NCI-H1417 (cell line): Measurements from ENCODE around the gene KLRC3.
"Not testable (repeated sequence)": the region's sequence is repeated elsewhere in the genome, so short reads cannot be mapped to it uniquely, and the experiment has no call there.

Experiments
- DNase-seq, 3 experiments: peaks; one replicate each; lab custom pipeline; 2025; lab: John Stamatoyannopoulos, UW

Gene KLRC3

DNA sequence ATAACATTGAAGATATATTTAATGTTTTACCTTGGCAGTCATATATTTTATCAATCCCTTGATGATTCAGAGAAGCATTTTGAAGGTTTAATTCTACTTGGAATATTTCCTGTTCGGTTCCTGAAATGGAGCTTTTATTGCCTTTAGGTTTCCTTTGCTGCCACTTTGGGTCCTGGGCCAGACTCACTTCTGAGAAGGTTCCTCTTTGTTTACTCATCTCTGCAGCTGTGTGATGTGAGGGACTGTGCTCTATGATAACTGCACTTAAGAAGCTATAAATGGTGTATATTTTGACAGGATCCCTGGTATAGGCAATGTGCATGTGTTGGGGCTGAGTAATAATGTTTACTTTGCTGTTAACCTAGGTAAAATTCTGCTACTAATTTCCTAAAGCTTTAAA, at the start of gene KLRC3:
Gene KLRC3 (minus strand): TSS at position 262 of the 400 bp plus-strand sequence. CDS start 45 bp downstream, at position 217.
- DNase-seq: peak in 1 of 3 experiments; percentile 57

DNA sequence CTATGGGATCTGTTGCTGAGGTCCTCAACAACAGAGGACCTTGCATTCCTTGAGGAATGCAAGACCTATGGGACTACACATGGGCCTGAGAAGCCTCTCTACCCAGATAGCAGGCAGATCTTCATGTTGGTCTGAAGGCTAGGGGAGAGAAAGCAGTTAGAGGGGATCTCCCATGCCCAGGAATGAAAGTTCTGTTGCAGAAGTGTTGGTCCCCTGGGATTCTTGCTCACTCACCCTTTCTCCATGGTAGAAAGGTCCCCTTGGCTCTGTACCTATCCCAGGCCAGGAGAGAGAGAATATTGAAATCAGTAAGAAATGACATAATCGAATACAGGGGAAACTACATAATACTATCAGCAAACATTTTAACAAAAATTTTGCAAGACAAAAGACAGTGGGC, 49.3 kb upstream of the KLRC3 start:
- DNase-seq: no peak

DNA sequence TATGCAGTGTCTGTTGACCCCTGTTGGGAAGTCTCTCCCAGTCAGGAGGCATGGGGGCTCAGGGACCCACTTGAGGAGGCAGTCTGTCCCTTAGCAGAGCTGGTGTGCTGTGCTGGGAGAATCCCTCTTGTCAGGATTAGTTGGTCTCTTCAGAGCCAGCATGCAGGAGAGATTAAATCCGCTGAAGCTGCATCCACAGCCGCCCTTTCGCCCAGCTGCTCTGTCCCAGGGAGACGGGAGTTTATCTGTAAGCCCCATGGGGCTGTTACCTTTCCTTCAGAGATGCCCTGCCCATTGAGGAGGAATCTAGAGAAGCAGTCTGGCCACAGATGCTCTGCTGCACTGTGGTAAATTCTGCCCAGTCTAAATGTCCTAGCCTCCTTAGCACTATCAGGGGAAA, 45.9 kb upstream of the KLRC3 start:
- DNase-seq: no peak

- no peak for DNase-seq
Observed at GRCh38 chr12:10457760-10458159, 37.4 kb upstream of the KLRC3 start.

GRCh38 chr12:10456856-10457255, 36.5 kb upstream of the KLRC3 start:
- no peak for DNase-seq

- DNase-seq: no peak
Observed at GRCh38 chr12:10455766-10456165, 35.4 kb upstream of the KLRC3 start.

GRCh38 chr12:10454531-10454930, 34.1 kb upstream of the KLRC3 start:
- no peak for DNase-seq

DNA sequence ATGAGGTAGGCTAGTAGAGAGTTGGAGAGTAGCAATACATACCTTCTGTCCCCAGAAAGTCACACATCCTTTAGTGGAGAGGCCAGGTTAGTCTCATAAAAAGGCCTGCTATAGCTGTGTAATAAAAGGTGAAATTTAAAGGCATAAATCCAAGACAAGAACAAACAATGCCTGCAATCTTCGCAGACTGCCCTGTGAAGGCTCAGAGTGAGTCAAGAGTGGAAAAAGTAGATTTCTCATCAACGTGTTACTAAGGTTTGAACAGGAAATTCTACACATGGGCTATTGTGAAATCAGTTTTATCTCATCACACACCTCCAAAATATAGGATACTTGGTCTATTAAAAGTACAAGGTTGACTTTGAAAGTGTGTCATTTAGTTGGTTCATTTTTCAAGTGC, 32.8 kb upstream of the KLRC3 start, which contains the start of gene KLRC1:
Gene KLRC1 (minus strand): TSS at position 222 of the 400 bp plus-strand sequence. CDS start 2,221 bp downstream, outside the sequence.
- DNase-seq: no peak

DNA sequence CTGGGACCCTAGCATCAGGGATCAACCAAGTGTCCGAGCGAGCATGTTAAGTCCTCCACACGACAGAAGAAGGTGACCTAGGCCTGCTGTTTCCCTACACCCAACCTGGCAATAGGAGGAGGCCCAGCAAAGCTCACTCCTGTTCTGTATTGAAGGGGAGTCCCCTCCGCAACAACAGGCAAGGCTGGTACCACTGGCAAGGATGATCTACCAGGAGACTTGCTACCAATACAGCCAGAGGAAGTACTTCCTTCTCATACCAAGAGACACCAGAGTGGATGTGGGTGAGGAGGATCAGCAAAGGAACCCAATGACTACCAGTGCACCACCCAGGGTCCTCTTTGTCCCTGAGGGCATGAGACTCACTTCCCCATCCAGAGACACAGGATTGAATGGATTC, 27.8 kb upstream of the KLRC3 start:
- DNase-seq: no peak

GRCh38 chr12:10446052-10446451, 25.7 kb upstream of the KLRC3 start:
- DNase-seq: not testable (repeated sequence)

GRCh38 chr12:10441144-10441543, 20.7 kb upstream of the KLRC3 start:
- not testable (repeated sequence) for DNase-seq

DNA sequence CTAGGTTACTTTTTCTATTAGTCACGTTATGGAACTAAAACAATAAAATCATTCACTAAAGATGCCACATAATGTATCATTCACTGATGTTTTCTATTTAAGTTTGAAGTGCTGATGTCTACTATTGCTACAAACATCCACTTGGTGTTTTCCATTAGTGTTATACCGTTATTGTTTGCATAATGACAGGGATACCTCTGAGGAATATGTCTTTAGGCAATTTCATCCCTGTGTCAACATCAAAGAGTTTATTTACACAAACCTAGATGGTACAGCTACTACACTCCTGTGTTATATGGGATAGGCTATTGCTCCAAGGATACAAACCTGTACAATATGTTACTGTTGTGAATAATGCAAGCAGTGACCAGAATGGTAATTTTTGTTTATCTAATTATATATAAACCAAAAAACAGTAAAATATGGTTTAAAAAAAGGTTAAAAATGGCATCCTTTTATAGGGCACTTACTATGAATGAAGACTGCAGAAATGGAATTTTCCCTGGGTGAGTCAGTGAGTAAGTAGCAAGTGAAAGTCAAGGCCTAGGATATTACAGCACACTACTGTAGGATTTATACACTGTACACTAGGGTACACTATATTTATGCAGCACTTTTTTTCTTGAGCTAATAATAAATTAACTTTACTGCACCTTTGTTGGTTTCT, 19.3 kb upstream of the KLRC3 start:
- DNase-seq: peak; percentile 28 to 86 (median 29)

- not testable (repeated sequence) for DNase-seq
Observed at GRCh38 chr12:10437601-10438000, 17.2 kb upstream of the KLRC3 start.

DNA sequence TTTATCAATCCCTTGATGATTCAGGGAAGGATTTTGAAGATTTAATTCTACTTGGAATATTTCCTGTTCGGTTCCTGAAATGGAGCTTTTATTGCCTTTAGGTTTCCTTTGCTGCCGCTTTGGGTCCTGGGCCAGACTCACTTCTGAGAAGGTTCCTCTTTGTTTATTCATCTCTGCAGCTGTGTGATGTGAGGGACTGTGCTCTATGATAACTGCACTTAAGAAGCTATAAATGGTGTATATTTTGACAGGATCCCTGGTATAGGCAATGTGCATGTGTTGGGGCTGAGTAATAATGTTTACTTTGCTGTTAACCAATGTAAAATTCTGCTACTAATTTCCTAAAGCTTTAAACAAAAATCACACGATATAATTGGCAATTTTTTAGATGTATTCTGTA, 15.4 kb upstream of the KLRC3 start, which contains the start of gene KLRC2:
Gene KLRC2 (minus strand): TSS at position 195 of the 400 bp plus-strand sequence. CDS start 24 bp downstream, at position 171.
- peak; percentile 35 to 75 (median 55) for DNase-seq

DNA sequence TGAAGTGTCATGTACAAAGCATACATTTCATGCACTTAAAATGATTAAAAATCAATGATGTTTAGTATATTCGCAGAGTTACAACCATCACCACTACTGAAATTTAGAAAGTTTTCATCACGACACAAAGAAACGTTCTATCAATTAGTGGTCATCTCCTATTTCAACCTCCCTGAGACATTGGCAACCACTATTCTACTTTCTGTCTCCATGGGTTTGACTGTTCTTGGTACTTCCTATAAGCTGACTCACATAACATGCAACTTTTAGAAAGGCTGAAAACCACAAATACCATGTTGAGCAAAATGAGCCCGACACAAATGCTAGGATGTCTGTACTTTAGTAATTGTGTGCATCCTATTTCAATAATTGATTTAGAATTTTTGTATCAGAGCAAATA, 10.2 kb upstream of the KLRC3 start:
- not testable (repeated sequence) for DNase-seq

DNA sequence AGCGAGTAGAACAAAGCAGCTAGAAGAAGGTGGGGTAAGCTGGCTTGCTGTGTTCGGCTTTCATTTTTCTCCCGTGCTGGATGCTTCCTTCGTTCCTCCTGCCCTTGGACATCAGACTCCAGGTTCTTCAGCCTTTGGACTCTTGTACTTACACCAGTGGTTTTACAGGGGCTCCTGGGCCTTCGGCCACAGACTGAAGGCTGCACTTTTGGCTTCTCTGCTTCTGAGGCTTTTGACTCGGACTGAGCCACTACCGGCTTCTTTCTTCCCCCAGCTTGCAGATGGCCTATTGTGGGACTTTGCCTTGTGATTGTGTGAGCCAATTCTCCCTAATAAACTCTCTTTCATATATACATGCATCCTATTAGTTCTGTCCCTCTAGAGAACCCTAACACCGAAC, 5.5 kb upstream of the KLRC3 start:
- DNase-seq: not testable (repeated sequence)

DNA sequence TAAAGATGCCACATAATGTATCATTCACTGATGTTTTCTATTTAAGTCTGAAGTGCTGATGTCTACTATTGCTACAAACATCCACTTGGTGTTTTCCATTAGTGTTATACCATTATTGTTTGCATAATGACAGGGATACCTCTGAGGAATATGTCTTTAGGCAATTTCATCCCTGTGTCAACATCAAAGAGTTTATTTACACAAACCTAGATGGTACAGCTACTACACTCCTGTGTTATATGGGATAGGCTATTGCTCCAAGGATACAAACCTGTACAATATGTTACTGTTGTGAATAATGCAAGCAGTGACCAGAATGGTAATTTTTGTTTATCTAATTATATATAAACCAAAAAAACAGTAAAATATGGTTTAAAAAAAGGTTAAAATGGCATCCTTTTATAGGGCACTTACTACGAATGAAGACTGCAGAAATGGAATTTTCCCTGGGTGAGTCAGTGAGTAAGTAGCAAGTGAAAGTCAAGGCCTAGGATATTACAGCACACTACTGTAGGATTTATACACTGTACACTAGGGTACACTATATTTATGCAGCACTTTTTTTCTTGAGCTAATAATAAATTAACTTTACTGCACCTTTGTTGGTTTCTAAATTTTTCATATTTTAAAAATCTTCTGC, 4.0 kb upstream of the KLRC3 start:
- DNase-seq: peak in 1 of 3 experiments; percentile 57

GRCh38 chr12:10422159-10422558, 1.8 kb upstream of the KLRC3 start:
- DNase-seq: not testable (repeated sequence)

- peak; percentile 8 to 66 (median 58) for DNase-seq
Observed at GRCh38 chr12:10409392-10409791, 11.0 kb downstream of the KLRC3 start, which contains the start of gene KLRC4. KLRC4 (minus strand) TSS chr12:10409757; CDS start chr12:10409575, 182 bp downstream.

DNA sequence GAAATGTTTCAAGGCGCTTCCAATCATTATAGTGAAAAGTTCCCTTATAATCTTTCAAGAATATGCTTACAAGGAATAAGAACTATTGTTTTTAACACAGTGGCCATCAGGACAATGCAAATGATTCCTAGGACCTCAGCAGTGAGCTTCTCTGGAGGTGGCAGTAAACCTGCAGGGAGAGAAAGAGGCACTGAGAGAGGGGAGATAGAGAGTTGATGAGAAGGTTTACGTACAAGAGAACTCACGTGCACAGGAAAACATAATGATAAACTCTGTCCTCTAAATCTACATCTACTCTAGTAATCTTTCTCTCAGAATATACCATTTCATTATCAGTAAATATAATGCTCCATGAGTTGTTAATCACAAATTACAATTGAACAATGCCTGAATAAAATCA, 11.6 kb downstream of the KLRC3 start:
- DNase-seq: peak in 1 of 3 experiments; percentile 23

DNA sequence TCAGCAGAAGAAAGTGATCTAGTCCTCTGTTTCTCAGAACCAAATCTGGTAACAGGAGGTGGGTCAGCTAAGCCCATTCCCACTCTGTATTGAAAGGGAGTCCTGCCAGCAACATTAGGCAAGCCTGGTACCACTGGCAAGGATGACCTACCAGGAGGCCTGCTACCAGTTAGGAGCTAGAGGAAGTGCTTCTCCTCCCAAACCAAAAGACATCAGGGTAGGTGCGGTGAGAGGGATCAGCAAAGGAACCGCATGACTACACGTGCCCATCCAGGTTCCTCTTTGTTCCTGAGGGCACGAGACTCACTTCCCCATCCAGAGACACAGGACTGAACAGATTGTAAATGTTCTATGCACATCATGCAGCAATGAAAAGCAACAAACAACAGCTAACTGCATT, 13.7 kb downstream of the KLRC3 start:
- no peak for DNase-seq

DNA sequence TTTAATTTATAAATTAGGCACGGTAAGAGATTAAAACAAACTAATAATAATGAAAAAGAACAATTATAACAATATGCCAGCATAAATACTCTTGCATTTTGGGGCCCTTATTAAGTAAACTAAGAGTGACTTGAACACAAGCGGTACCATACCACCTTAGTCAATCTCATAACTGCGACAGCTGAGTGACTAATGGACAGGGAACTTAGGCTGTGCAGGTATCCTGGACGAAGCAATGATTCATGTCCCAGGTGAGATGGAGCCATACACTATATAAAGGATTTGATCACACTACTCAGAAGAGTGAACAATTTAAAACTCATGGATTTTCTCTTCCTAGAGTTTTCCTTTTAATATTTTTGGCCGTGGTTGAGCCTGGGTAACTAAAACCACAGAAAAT, 15.1 kb downstream of the KLRC3 start:
- DNase-seq: no peak

- DNase-seq: no peak
Observed at GRCh38 chr12:10404798-10405197, 15.6 kb downstream of the KLRC3 start.
